ENCODE results near the gene FUT6.

- TF ChIP-seq TAF1 (IDR thresholded peaks at IDR 0.05; ENCODE audit: low read depth) (no peak), YY1 (IDR thresholded peaks at IDR 0.05; ENCODE audit: low read depth) (no peak), MAX (IDR thresholded peaks at IDR 0.05) (no peak), REST (IDR thresholded peaks at IDR 0.05; ENCODE audit: low read depth) (no peak), EGR1 (IDR thresholded peaks at IDR 0.05) (no peak), RAD21 (IDR thresholded peaks at IDR 0.05; ENCODE audit: low read depth) (no peak), CEBPB (IDR thresholded peaks at IDR 0.05) (no peak), CREB1 (IDR thresholded peaks at IDR 0.05; ENCODE audit: low read depth) (no peak), TCF12 (IDR thresholded peaks at IDR 0.05; ENCODE audit: low read depth) (no peak), ZBTB7A (IDR thresholded peaks at IDR 0.05; ENCODE audit: low read depth) (no peak), EP300 (IDR thresholded peaks at IDR 0.05; ENCODE audit: borderline replicate concordance) (no peak), FOXM1 (IDR thresholded peaks at IDR 0.05; ENCODE audit: borderline replicate concordance, low read depth) (no peak), NFIC (IDR thresholded peaks at IDR 0.05) (no peak)
These were observed 33.4 kb downstream of the FUT6 start for GRCh38 chr19:5806133-5806489.
